ENCODE measurements around the gene DHX35. TPM values are rescaled to one million over a fixed set of nuclear protein-coding genes. Genes with fewer than 3 reads are reported as not detected.

DHX35 gene
- total and polyA plus RNA-seq, 4 donors, result 13.6 to 14.8 (median 14.2) TPM

DNA sequence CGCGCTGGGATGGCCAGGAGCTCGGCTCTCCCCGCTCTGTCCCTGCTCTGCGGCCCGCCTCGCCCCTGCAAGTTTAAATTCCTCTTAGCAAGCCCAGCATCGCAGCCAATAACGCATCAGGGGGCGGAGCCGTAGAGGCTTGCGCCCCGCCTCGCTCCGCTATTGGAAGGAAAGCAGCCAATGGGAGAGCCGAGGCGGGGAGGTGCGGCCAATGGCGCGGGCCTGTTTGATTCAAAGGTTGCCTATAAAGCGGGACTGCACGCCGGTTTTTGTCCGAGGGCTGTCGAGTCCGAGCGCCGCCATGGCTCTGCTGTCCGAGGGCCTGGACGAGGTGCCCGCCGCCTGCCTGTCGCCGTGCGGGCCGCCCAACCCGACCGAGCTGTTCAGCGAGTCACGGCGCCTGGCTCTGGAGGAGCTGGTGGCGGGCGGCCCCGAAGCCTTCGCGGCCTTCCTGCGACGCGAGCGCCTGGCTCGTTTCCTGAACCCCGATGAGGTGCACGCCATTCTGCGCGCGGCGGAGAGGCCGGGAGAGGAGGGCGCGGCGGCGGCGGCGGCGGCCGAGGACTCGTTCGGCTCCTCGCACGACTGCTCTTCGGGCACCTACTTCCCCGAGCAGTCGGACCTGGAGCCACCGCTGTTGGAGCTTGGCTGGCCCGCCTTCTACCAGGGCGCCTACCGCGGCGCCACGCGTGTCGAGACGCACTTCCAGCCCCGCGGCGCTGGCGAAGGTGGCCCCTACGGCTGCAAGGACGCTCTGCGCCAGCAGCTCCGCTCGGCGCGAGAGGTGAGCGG, 35.8 kb upstream of the DHX35 start, which contains the start of gene FAM83D:
FAM83D (plus strand) TSS at position 276 of the 792 bp plus-strand sequence; CDS start at position 302, 26 bp downstream.
- peak within 1 kb of the TSS; percentile 52 for H3K4me3 ChIP-seq (ENCODE audit: low read depth, low read length)
- WGBS (ENCODE audit: insufficient coverage), result under 1% methylated on average over 95 of the region's 95 CpGs
- peaks cover 6% of the 10 kb centered on the region for H3K36me3 ChIP-seq (ENCODE audit: control insufficient read depth, insufficient read depth, low read length)
- H3K27ac ChIP-seq (ENCODE audit: low read depth, low read length), result no peak within 1 kb of the TSS
- no peaks in the 10 kb centered on the region for H3K9me3 ChIP-seq (ENCODE audit: control insufficient read depth, insufficient read depth, low read length)
- no peaks in the 10 kb centered on the region for H3K27me3 ChIP-seq (ENCODE audit: control insufficient read depth, insufficient read depth, low read length)
- H3K4me1 ChIP-seq (ENCODE audit: control insufficient read depth, insufficient read depth, low read length), result peaks cover 19% of the 10 kb centered on the region
- DNase-seq (ENCODE audit: low read depth in 4 of 6, low spot score in 6 of 6), result peak; percentile 80 to 99 (median 94)

DNA sequence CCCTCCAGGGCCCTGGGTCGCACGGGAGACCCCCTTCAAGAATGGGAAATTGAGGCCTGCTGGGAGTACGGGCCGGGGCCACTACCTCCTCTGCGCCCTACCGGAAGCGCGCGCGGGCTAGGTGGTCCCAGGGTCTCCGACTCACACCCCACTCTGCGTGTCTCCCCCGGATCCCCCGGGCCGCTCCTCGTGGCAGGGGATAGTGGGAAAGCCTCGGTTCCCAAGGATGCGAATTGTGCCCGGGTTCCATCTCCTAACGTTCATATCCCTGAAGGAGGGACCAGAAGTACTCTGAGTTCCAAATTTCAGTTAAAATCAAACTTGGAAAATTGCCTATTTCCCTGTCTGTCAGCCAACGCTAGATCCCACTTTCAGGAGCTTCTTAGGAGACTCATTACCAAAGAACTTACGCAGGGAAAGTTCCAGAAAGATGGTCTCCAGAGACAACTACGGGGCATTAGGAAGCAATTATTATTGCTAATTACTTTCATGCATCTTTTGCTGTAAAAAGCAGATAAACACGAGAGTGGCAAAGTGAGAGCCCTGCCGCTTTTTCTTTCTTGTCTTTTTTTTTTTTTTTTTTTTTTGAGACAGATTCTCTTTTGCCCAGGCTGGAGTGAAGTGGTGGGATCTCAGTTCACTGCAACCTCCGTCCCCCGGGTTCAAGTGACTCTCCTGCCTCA, 35.1 kb upstream of the DHX35 start:
- H3K4me3 ChIP-seq (ENCODE audit: low read depth, low read length), result peak overlapping the region; percentile 52
- no peaks in the 10 kb centered on the region for H3K9me3 ChIP-seq (ENCODE audit: control insufficient read depth, insufficient read depth, low read length)
- peaks cover 6% of the 10 kb centered on the region for H3K36me3 ChIP-seq (ENCODE audit: control insufficient read depth, insufficient read depth, low read length)
- H3K4me1 ChIP-seq (ENCODE audit: control insufficient read depth, insufficient read depth, low read length), result peaks cover 19% of the 10 kb centered on the region
- 0% methylated on average over 20 of the region's 27 CpGs for WGBS (ENCODE audit: insufficient coverage)
- no peak overlapping the region for H3K27ac ChIP-seq (ENCODE audit: low read depth, low read length)
- no peaks in the 10 kb centered on the region for H3K27me3 ChIP-seq (ENCODE audit: control insufficient read depth, insufficient read depth, low read length)
- peak in 2 of 6 donors; percentile 6 to 32 for DNase-seq (ENCODE audit: low read depth in 4 of 6, low spot score in 6 of 6)

DNA sequence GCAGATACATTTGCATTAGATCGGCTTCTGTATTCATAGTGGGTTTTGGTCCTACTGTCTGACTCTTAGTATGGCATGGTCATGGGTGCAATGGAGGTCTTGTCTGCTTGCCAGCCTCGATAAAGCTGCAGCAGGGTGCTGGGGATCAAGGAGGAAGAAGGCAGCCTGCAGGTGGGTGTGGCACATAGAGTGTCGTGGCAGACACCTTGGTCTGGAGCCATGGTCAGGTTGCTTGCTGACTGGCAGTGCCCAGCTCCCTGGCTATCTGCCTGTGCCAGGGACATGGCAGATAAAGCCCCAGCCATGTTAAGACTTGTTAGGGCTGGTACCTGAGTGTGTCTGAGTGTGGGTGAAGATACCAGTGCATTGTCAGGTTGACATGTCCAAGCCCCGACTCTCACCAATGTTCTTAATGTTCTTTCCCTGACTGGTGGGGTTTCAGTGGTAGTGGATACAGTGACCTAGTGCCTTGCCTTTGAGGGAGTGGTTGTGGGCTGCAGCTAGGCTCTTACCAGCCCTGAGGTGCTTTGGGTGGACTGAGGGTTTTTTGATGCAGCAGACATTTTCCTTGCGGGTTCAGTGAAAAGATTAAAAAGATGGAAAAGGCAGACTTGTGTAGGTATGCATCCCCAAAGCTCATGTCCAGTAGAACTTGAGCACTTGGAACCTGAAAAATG, 34.1 kb upstream of the DHX35 start:
- Histone ChIP-seq H3K9me3 (ENCODE audit: control insufficient read depth, insufficient read depth, low read length) (no peaks in the 10 kb centered on the region), H3K27me3 (ENCODE audit: control insufficient read depth, insufficient read depth, low read length) (no peaks in the 10 kb centered on the region), H3K36me3 (ENCODE audit: control insufficient read depth, insufficient read depth, low read length) (no peaks in the 10 kb centered on the region), H3K4me1 (ENCODE audit: control insufficient read depth, insufficient read depth, low read length) (peaks cover 19% of the 10 kb centered on the region), H3K27ac (ENCODE audit: low read depth, low read length) (no peak overlapping the region), H3K4me3 (ENCODE audit: low read depth, low read length) (no peak overlapping the region)
- DNase-seq (ENCODE audit: low read depth in 4 of 6, low spot score in 6 of 6), result no peak
- 76% methylated on average over 5 of the region's 5 CpGs for WGBS (ENCODE audit: insufficient coverage)

DNA sequence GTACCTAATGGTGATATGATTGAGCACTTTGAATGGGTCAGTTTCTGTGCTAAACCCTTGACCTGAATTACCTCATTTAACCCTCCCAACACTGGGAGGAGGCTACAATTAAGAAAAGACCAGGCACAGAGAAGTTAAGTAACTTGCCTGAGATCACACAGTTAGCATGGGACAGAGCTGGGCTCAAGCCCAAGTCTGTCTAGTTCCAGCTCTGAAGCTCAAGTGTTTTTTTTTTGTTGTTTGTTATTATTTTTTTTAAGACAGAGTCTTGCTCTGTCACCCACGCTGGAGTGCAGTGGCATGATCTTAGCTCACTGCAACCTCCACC, 31.9 kb upstream of the DHX35 start:
- peaks cover 19% of the 10 kb centered on the region for H3K4me1 ChIP-seq (ENCODE audit: control insufficient read depth, insufficient read depth, low read length)
- H3K27me3 ChIP-seq (ENCODE audit: control insufficient read depth, insufficient read depth, low read length), result no peaks in the 10 kb centered on the region
- 100% methylated on average over 1 of the region's 1 CpG for WGBS (ENCODE audit: insufficient coverage)
- H3K27ac ChIP-seq (ENCODE audit: low read depth, low read length), result no peak overlapping the region
- no peaks in the 10 kb centered on the region for H3K36me3 ChIP-seq (ENCODE audit: control insufficient read depth, insufficient read depth, low read length)
- H3K9me3 ChIP-seq (ENCODE audit: control insufficient read depth, insufficient read depth, low read length), result no peaks in the 10 kb centered on the region
- no peak overlapping the region for H3K4me3 ChIP-seq (ENCODE audit: low read depth, low read length)
- no peak for DNase-seq (ENCODE audit: low read depth in 4 of 6, low spot score in 6 of 6)

DNA sequence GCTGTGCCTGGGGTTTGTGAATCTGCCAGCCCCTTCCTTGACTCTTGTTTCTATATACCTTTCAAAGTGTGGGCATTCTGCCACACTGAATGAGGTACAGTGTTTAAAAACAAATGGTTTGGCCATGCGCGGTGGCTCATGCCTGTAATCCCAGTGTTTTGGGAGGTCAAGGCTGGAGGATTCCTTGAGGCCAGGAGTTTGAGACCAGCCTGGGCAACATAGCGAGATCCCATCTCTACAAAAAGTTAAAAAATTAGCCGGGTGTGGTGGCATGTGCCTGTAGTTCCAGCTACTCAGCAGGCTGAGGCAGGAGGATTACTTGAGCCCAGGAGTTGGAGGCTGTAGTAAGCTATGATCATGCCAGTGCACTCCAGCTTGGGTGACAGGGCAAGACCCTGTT, 30.2 kb upstream of the DHX35 start:
- H3K9me3 ChIP-seq (ENCODE audit: control insufficient read depth, insufficient read depth, low read length), result no peaks in the 10 kb centered on the region
- H3K4me3 ChIP-seq (ENCODE audit: low read depth, low read length), result no peak overlapping the region
- no CpG with 5 or more reads among the region's 4 CpGs for WGBS (ENCODE audit: insufficient coverage)
- no peak overlapping the region for H3K27ac ChIP-seq (ENCODE audit: low read depth, low read length)
- H3K4me1 ChIP-seq (ENCODE audit: control insufficient read depth, insufficient read depth, low read length), result peaks cover 15% of the 10 kb centered on the region
- no peaks in the 10 kb centered on the region for H3K36me3 ChIP-seq (ENCODE audit: control insufficient read depth, insufficient read depth, low read length)
- no peaks in the 10 kb centered on the region for H3K27me3 ChIP-seq (ENCODE audit: control insufficient read depth, insufficient read depth, low read length)
- no peak for DNase-seq (ENCODE audit: low read depth in 4 of 6, low spot score in 6 of 6)

DNA sequence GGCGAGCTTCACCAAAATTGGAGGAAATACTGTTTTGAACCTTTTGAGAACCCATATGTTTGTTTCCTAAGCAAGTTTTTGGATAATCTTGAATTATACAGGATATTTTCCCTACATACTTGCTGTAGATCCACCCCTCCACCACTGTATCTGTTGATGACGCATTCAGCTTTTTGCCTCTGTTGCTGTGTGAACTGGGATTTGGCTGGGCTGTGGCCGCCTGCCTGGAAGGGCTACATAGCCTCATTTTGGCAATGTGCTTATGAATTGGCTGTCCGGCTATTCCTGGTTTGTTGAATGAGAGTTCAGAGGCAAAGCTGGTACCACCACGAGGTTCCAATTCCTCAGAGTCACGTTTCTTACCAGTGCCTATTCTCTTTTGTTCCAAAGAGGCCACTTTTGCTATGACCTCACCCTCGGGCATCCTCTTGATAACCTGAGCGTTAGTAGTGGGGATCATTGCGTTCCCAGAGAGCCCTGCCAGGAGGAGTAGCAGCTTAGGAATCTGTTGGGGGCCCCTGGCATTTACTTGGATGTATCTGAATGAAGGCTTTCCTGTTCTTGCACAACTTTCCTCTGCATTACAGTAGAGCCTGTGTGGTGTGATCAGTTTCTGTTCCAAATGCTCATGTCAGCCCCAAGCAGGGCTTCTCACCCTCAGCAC, 29.6 kb upstream of the DHX35 start:
- whole genome bisulfite sequencing (ENCODE audit: insufficient coverage), result 61% methylated on average over 4 of the region's 9 CpGs
- peaks cover 9% of the 10 kb centered on the region for H3K4me1 ChIP-seq (ENCODE audit: control insufficient read depth, insufficient read depth, low read length)
- H3K4me3 ChIP-seq (ENCODE audit: low read depth, low read length), result no peak overlapping the region
- no peaks in the 10 kb centered on the region for H3K9me3 ChIP-seq (ENCODE audit: control insufficient read depth, insufficient read depth, low read length)
- H3K36me3 ChIP-seq (ENCODE audit: control insufficient read depth, insufficient read depth, low read length), result no peaks in the 10 kb centered on the region
- no peaks in the 10 kb centered on the region for H3K27me3 ChIP-seq (ENCODE audit: control insufficient read depth, insufficient read depth, low read length)
- no peak for DNase-seq (ENCODE audit: low read depth in 4 of 6, low spot score in 6 of 6)
- no peak overlapping the region for H3K27ac ChIP-seq (ENCODE audit: low read depth, low read length)

DNA sequence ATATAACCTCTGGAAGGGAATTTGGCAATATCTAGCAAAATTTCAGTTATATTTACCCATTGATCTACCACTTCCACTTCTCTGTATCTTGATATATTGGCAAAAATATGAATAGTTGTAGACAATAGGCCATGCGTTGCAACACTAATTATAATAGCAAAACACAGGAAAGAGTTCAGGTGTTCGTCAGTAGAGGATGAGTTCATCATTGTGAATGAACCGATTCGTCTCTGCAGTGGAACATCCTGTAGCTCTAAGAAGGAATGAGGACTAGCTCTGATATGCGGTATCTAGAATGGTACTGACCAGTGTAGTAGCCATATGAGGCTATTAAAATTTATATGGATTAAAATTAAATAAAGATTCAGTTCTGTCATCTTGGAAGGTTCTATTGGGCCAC, 27.6 kb upstream of the DHX35 start:
- H3K9me3 ChIP-seq (ENCODE audit: control insufficient read depth, insufficient read depth, low read length), result no peaks in the 10 kb centered on the region
- no peaks in the 10 kb centered on the region for H3K36me3 ChIP-seq (ENCODE audit: control insufficient read depth, insufficient read depth, low read length)
- H3K27ac ChIP-seq (ENCODE audit: low read depth, low read length), result no peak overlapping the region
- DNase-seq (ENCODE audit: low read depth in 4 of 6, low spot score in 6 of 6), result no peak
- no peaks in the 10 kb centered on the region for H3K27me3 ChIP-seq (ENCODE audit: control insufficient read depth, insufficient read depth, low read length)
- no CpG with 5 or more reads among the region's 5 CpGs for WGBS (ENCODE audit: insufficient coverage)
- no peak overlapping the region for H3K4me3 ChIP-seq (ENCODE audit: low read depth, low read length)
- H3K4me1 ChIP-seq (ENCODE audit: control insufficient read depth, insufficient read depth, low read length), result no peaks in the 10 kb centered on the region

DNA sequence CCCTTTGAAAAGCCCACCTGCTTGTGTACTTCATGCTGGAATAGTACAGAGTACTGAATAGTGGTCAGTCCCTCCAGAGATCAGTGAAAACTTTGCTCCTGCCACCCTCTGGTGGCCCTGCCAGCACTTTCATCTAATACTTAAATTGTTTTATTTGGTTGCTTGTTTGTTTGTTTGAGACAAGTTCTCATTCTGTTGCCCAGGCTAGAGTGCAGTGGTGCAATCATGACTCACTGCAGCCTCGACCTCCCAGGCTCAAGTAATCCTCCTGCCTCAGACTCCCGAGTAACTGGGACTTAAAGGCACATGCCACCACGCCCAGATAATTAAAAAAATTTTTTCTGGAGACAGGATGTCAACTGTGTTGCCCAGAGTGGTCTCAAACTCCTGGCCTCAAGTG, 26.9 kb upstream of the DHX35 start:
- Histone ChIP-seq H3K27me3 (ENCODE audit: control insufficient read depth, insufficient read depth, low read length) (no peaks in the 10 kb centered on the region), H3K36me3 (ENCODE audit: control insufficient read depth, insufficient read depth, low read length) (no peaks in the 10 kb centered on the region), H3K4me3 (ENCODE audit: low read depth, low read length) (no peak overlapping the region), H3K4me1 (ENCODE audit: control insufficient read depth, insufficient read depth, low read length) (no peaks in the 10 kb centered on the region), H3K27ac (ENCODE audit: low read depth, low read length) (no peak overlapping the region), H3K9me3 (ENCODE audit: control insufficient read depth, insufficient read depth, low read length) (no peaks in the 10 kb centered on the region)
- WGBS (ENCODE audit: insufficient coverage), result no CpG with 5 or more reads among the region's 3 CpGs
- no peak for DNase-seq (ENCODE audit: low read depth in 4 of 6, low spot score in 6 of 6)

DNA sequence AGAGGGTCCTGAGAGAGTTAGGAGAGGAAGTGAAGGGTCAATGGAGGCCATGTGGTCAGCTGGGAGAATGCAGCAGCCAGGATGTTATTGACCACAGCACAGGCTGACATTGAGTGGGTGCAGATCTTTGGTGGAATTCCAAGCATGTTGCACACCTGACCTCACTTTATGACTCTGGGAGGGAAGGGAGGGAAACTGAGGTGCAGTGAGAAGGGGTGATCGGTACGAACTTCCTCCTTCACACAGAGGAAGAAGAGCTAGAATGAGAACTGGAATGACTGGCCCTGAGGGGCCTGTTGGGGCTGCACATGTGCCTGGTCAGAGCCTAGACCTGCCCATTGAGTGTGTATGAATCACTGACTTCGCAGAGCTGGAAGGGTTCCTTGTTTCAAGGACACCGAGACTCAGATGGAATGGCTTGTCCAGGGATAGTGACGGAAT, 26.2 kb upstream of the DHX35 start:
- Histone ChIP-seq H3K4me3 (ENCODE audit: low read depth, low read length) (no peak overlapping the region), H3K36me3 (ENCODE audit: control insufficient read depth, insufficient read depth, low read length) (no peaks in the 10 kb centered on the region), H3K9me3 (ENCODE audit: control insufficient read depth, insufficient read depth, low read length) (no peaks in the 10 kb centered on the region), H3K27me3 (ENCODE audit: control insufficient read depth, insufficient read depth, low read length) (no peaks in the 10 kb centered on the region), H3K27ac (ENCODE audit: low read depth, low read length) (no peak overlapping the region), H3K4me1 (ENCODE audit: control insufficient read depth, insufficient read depth, low read length) (no peaks in the 10 kb centered on the region)
- no peak for DNase-seq (ENCODE audit: low read depth in 4 of 6, low spot score in 6 of 6)
- WGBS (ENCODE audit: insufficient coverage), result 95% methylated on average over 5 of the region's 5 CpGs

Data from spinal cord (tissue), 10 donors.